HG03159 (cell line): ENCODE results near the gene GFAP.

Source experiments
- ATAC-seq: cut with Tn5 transposase; IDR thresholded peaks from one replicate; pipeline ENCODE4 v1.9.1; 2021; ENCODE audit warnings: mild to moderate bottlenecking, moderate library complexity; ENCODE audit not compliant: unreplicated experiment

Gene GFAP

GRCh38 chr17:44867841-44868240 lies 47.5 kb downstream of the GFAP start:
- no peak for ATAC-seq

DNA sequence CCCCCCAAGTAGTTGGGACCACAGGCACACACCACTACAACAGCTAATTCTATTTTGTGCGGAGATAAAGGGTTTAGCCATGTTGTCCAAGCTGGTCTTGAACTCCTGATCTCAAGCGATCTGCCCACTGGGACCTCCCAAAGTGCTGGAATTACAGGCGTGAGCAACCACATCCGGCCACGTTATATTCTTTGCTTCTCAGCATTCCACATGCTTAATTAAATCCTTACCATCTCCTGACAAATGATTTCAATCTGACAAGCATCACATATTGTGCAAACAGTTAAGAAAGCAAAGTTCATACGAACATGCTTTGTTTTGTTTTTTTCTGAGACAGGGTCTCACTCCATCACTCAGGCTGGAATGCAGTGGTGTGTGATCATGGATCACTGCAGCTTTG lies 49.4 kb downstream of the GFAP start:
- ATAC-seq: no peak

- ATAC-seq: no peak
Observed at GRCh38 chr17:44865231-44865660, 50.1 kb downstream of the GFAP start.

DNA sequence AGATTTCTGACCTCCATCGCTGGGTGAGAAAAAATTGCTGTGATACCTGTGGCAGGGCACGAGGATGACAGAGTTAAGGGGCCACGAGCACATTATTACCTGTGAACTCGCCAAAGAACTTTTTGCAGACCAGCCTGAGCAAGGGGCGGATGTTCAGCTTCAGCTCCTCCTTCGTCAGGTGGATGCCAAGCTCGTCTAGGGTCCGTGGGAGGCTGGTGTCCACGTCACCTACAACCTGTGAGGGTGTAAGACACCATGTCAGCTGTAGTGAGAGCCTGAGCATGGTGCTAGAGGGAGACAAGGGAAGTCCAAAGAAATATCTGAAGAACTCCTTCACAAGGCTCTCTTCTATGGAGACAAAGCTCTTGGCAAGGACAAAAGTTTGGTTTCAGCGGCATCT lies 50.5 kb downstream of the GFAP start:
- ATAC-seq: no peak

DNA sequence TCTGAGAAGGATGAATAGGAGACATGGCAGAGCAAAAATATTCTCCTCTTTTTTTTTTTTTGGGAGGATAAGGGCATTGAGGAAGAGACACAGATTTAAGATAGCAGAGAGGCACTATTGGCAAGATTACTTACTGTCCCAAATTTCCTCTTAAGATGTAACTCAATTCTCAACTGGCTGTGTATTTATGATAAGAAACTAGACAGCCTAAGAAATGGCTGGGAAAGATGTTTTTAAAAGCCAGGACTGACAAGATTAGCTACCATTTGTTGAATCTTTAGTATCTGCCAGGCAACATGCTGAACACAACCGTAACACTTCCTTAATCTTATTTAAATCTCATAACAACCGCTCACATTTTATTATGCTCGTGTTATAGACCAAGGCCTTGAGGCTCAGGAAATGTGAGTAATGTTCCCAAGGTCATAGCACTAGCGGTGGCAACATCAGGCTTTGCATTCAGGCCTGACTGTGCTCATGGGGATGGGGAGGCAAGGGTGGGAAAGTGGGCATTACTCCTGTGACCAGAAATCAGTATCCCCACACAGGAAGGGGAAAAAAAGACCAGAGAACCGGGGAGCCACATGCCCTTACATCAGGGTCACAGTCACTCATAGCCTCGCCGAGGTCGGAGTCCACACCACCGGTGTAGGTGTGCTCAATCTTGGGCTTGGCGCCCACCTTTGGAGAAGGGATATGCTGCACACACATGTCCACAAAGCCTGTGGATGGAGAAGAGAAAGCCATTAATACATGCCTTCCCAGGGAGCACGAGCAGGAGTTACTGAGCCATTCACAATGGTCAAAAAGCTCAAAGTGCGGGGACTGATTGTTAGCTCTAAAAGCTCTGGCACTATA lies 52.0 kb downstream of the GFAP start:
- ATAC-seq: no peak

GRCh38 chr17:44862278-44862914 lies 52.9 kb downstream of the GFAP start:
- ATAC-seq: no peak

GRCh38 chr17:44859701-44860100 lies 55.6 kb downstream of the GFAP start:
- no peak for ATAC-seq

- ATAC-seq: no peak
Observed at GRCh38 chr17:44854192-44854591, 61.1 kb downstream of the GFAP start.
